B cell (primary cell): ENCODE data around the gene C1orf105.

Experiments
- EZH2 ChIP-seq: IDR thresholded peaks from 2 replicates; pipeline ENCODE4 v1.6.1; 2012; ENCODE audit warnings: borderline replicate concordance, low read depth, mild to moderate bottlenecking, moderate library complexity, low read length; ENCODE audit not compliant: insufficient read depth, poor library complexity, severe bottlenecking
- TF ChIP-seq, protein P1 (sequence below): fragments of 200-600 bp; IDR thresholded peaks from one replicate; pipeline ENCODE4 v1.8.0; 2022; ENCODE audit warnings: antibody characterized with exemption, mild to moderate bottlenecking

DNA sequence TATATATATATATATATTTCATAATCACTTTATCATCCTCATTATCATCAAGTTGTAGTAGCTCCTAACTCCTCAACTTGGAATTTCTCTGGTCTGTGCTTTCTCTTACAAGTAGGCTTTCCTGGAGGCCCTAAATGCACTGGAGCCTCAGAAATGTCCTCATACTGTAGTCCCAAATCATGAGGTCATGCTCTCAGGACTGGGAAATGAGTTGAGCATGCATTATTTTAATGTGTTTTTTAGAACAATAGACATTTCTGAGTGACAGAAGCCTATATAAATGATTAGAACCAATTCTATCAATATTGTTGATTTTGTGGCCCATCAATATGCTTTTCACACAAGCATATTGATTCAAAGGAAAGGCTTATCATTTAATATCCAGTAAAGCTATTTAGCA is 42.9 kb upstream of the C1orf105 start:
- TF ChIP-seq, protein P1, sequence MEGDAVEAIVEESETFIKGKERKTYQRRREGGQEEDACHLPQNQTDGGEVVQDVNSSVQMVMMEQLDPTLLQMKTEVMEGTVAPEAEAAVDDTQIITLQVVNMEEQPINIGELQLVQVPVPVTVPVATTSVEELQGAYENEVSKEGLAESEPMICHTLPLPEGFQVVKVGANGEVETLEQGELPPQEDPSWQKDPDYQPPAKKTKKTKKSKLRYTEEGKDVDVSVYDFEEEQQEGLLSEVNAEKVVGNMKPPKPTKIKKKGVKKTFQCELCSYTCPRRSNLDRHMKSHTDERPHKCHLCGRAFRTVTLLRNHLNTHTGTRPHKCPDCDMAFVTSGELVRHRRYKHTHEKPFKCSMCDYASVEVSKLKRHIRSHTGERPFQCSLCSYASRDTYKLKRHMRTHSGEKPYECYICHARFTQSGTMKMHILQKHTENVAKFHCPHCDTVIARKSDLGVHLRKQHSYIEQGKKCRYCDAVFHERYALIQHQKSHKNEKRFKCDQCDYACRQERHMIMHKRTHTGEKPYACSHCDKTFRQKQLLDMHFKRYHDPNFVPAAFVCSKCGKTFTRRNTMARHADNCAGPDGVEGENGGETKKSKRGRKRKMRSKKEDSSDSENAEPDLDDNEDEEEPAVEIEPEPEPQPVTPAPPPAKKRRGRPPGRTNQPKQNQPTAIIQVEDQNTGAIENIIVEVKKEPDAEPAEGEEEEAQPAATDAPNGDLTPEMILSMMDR = no peak
- no peak for TF ChIP-seq EZH2
